Liver (tissue), 3 donors: ENCODE data around the gene ADARB1.

Experiments
- EGR1 ChIP-seq, 2 donors: IDR thresholded peaks; 2 replicates each; pipeline ENCODE4 v1.6.1; 2016 to 2018; ENCODE audit warnings: antibody characterized with exemption in 2 of 2, low read depth in 2 of 2
- FOXA2 ChIP-seq: IDR thresholded peaks from 2 replicates; pipeline ENCODE4 v1.6.1; 2016; ENCODE audit warnings: antibody characterized with exemption
- GABPA ChIP-seq, 2 donors: IDR thresholded peaks in 1 of 2; conservative IDR thresholded peaks in 1 of 2; 2 replicates each; pipeline ENCODE4 v1.6.1; 2016; ENCODE audit warnings: antibody characterized with exemption in 2 of 2, mild to moderate bottlenecking in 1 of 2, moderate library complexity in 1 of 2
- JUND ChIP-seq, 2 donors: IDR thresholded peaks; 2 replicates each; pipeline ENCODE4 v1.6.1; 2016; ENCODE audit warnings: antibody characterized with exemption in 2 of 2
- RAD21 ChIP-seq, 2 donors: IDR thresholded peaks; 2 replicates each; pipeline ENCODE4 v1.6.1; 2016; ENCODE audit warnings: antibody characterized with exemption in 2 of 2, mild to moderate bottlenecking in 2 of 2
- RXRA ChIP-seq, 2 donors: IDR thresholded peaks; 2 replicates each; pipeline ENCODE4 v1.6.1; 2017 to 2018; ENCODE audit warnings: antibody characterized with exemption in 2 of 2, mild to moderate bottlenecking in 1 of 2
- SP1 ChIP-seq: IDR thresholded peaks from 2 replicates; pipeline ENCODE4 v1.6.1; 2018; ENCODE audit warnings: antibody characterized with exemption, mild to moderate bottlenecking
- TAF1 ChIP-seq: conservative IDR thresholded peaks from 2 replicates; pipeline ENCODE4 v1.6.1; 2016; ENCODE audit warnings: antibody characterized with exemption, mild to moderate bottlenecking
- YY1 ChIP-seq: IDR thresholded peaks from 2 replicates; pipeline ENCODE4 v1.6.1; 2016; ENCODE audit warnings: antibody characterized with exemption, mild to moderate bottlenecking
- TF ChIP-seq, protein P1 (sequence below): fragments of 150-350 bp; IDR thresholded peaks from 2 replicates; pipeline ENCODE4 v1.5.1; 2017; ENCODE audit warnings: improper control_type of control experiment, low read depth, low read length; ENCODE audit not compliant: missing input control
- TF ChIP-seq, protein P2 (sequence below): IDR thresholded peaks from 2 replicates; pipeline ENCODE4 v1.6.1; 2016; ENCODE audit warnings: antibody characterized with exemption, mild to moderate bottlenecking
- TF ChIP-seq, protein P3 (sequence below): IDR thresholded peaks from 2 replicates; pipeline ENCODE4 v1.6.1; 2016; ENCODE audit warnings: antibody characterized with exemption
- TF ChIP-seq, protein P4 (sequence below): IDR thresholded peaks from 2 replicates; pipeline ENCODE4 v1.6.1; 2016; ENCODE audit warnings: antibody characterized with exemption
- donor health status: healthy.
- donor health status: healthy.

DNA sequence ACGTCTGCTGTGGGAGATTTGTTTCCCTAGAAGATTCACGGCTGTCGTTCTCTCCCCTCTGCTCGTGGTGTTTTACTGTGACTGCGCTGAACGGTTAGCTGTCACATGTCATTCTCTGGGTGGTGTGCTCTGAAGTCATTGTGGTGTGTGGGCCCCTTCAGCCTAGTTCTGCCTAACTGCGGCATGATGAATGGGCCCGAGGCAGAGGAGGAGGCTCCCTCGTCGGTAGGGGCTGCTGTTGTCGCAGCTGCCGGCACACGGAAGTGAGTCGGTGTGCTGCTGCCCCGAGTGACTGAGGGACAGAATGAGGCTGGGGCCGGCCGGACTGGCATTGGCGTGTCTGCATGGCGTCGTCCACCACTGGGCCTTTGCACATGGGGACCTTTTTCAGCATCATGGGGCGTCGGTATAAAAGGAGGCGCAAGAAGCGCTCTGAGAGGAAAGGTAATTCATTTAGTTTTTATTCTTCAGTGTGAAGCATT is 77.9 kb downstream of the ADARB1 start:
- TF ChIP-seq, protein P1, sequence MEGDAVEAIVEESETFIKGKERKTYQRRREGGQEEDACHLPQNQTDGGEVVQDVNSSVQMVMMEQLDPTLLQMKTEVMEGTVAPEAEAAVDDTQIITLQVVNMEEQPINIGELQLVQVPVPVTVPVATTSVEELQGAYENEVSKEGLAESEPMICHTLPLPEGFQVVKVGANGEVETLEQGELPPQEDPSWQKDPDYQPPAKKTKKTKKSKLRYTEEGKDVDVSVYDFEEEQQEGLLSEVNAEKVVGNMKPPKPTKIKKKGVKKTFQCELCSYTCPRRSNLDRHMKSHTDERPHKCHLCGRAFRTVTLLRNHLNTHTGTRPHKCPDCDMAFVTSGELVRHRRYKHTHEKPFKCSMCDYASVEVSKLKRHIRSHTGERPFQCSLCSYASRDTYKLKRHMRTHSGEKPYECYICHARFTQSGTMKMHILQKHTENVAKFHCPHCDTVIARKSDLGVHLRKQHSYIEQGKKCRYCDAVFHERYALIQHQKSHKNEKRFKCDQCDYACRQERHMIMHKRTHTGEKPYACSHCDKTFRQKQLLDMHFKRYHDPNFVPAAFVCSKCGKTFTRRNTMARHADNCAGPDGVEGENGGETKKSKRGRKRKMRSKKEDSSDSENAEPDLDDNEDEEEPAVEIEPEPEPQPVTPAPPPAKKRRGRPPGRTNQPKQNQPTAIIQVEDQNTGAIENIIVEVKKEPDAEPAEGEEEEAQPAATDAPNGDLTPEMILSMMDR, result no peak
- TF ChIP-seq SP1, result no peak
- TF ChIP-seq RXRA (IDR thresholded peaks at IDR 0.05), result no peak
- TF ChIP-seq RAD21 (IDR thresholded peaks at IDR 0.05), result no peak
- no peak for TF ChIP-seq TAF1
- no peak for TF ChIP-seq JUND (IDR thresholded peaks at IDR 0.05)
- TF ChIP-seq YY1, result no peak
- TF ChIP-seq, protein P2, sequence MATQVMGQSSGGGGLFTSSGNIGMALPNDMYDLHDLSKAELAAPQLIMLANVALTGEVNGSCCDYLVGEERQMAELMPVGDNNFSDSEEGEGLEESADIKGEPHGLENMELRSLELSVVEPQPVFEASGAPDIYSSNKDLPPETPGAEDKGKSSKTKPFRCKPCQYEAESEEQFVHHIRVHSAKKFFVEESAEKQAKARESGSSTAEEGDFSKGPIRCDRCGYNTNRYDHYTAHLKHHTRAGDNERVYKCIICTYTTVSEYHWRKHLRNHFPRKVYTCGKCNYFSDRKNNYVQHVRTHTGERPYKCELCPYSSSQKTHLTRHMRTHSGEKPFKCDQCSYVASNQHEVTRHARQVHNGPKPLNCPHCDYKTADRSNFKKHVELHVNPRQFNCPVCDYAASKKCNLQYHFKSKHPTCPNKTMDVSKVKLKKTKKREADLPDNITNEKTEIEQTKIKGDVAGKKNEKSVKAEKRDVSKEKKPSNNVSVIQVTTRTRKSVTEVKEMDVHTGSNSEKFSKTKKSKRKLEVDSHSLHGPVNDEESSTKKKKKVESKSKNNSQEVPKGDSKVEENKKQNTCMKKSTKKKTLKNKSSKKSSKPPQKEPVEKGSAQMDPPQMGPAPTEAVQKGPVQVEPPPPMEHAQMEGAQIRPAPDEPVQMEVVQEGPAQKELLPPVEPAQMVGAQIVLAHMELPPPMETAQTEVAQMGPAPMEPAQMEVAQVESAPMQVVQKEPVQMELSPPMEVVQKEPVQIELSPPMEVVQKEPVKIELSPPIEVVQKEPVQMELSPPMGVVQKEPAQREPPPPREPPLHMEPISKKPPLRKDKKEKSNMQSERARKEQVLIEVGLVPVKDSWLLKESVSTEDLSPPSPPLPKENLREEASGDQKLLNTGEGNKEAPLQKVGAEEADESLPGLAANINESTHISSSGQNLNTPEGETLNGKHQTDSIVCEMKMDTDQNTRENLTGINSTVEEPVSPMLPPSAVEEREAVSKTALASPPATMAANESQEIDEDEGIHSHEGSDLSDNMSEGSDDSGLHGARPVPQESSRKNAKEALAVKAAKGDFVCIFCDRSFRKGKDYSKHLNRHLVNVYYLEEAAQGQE, result no peak
- TF ChIP-seq, protein P3, sequence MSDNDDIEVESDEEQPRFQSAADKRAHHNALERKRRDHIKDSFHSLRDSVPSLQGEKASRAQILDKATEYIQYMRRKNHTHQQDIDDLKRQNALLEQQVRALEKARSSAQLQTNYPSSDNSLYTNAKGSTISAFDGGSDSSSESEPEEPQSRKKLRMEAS, result no peak
- TF ChIP-seq FOXA2, result no peak
- no peak for TF ChIP-seq GABPA (IDR thresholded peaks at IDR 0.05 in 1 of 2, conservative IDR thresholded peaks at IDR 0.05 in 1 of 2)
- TF ChIP-seq EGR1 (IDR thresholded peaks at IDR 0.05; ENCODE audit: low read depth in 2 of 2), result no peak
- TF ChIP-seq, protein P4, sequence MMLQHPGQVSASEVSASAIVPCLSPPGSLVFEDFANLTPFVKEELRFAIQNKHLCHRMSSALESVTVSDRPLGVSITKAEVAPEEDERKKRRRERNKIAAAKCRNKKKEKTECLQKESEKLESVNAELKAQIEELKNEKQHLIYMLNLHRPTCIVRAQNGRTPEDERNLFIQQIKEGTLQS, result no peak
